Left ventricle myocardium inferior (tissue), 1 donor: ENCODE data around the gene GDF3. TPM values are rescaled to one million over a fixed set of nuclear protein-coding genes. Genes with fewer than 3 reads are reported as not detected.
"Not testable (repeated sequence)": the region's sequence is repeated elsewhere in the genome, so short reads cannot be mapped to it uniquely, and the experiment has no call there.

Experiments
- DNase-seq: peaks from one replicate; pipeline ENCODE4 v3.0.0-alpha.2; 2020
- H3K27ac ChIP-seq: fragments of 200-600 bp; replicated peaks from 2 replicates; pipeline ENCODE4 v1.8.0; 2021
- H3K27me3 ChIP-seq: fragments of 200-600 bp; 2 replicates; pipeline ENCODE4 v1.8.0; 2021; ENCODE audit warnings: low read depth
- H3K36me3 ChIP-seq: fragments of 200-600 bp; 2 replicates; pipeline ENCODE4 v1.8.0; 2021
- H3K4me1 ChIP-seq: fragments of 200-600 bp; 2 replicates; pipeline ENCODE4 v1.8.0; 2021
- H3K4me3 ChIP-seq: fragments of 200-600 bp; 2 replicates; pipeline ENCODE4 v1.8.0; 2021; ENCODE audit warnings: mild to moderate bottlenecking, moderate library complexity
- H3K9me3 ChIP-seq: fragments of 200-600 bp; replicated peaks from 2 replicates; pipeline ENCODE4 v1.8.0; 2021
- intact Hi-C: fragments of 100-400 bp; cut with micrococcal nuclease; formaldehyde crosslinking; loops from one replicate; pipeline ENCODE4 v1.11.0; 2022
- long read RNA-seq: library from polyadenylated mRNA; unstranded; transcript quantifications from one replicate; pipeline ENCODE4 v2.0.0, GENCODE V29; 2021
- total RNA-seq: library from RNA; stranded (reverse); fragmentation: NEBNext Ultra II Directional; extraction: Animal tissue kit (Norgen Biotek cat#: 25700); gene quantifications from one replicate; pipeline ENCODE4 v1.2.1, GENCODE V29; 2021
- TF ChIP-seq, protein P1 (sequence below): fragments of 200-600 bp; IDR thresholded peaks from 2 replicates; pipeline ENCODE4 v1.8.0; 2021; ENCODE audit warnings: antibody characterized with exemption, mild to moderate bottlenecking, borderline replicate concordance
- donor health status: DM: no; HTN: yes; CAD: no; lungs with severe emphysema.

The GDF3 gene
- total RNA-seq, result 0.19 TPM
- long read RNA-seq, result 0 reads

DNA sequence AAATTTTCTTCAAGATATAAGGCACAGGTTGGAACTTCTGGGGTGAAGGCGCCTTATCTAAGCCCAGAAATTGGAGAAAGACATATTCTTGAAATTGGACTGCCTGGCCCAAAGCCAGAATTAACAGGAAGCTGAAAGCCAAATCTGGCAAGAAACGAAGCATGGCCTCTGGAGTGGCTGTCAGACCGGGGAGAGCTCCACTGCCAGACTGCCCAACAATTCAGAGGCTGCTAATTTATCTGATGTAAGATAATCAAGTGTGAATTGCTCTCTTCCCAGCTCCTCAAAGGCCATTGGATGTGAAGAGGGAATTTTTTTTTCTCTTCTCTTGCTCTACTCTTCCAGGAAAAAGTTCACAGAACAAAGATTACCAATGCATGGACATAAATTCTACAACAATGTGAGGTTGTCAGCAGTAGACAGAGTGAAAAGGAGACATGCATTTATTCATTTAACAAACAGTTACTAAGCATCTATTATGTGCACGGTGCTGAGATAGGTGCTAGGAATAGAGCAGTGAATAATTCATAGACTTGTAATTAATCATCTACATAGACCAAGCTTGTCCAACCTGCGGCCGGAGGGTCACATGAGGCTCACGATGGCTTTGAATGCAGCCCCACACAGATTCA is at the start of gene GDF3:
Gene GDF3, minus strand, starts transcription at position 210 of the 632 bp plus-strand sequence. Its CDS starts 47 bp downstream, at position 163.
- DNase-seq, result no peak
- peak within 1 kb of the TSS; percentile 24 for H3K4me3 ChIP-seq

DNA sequence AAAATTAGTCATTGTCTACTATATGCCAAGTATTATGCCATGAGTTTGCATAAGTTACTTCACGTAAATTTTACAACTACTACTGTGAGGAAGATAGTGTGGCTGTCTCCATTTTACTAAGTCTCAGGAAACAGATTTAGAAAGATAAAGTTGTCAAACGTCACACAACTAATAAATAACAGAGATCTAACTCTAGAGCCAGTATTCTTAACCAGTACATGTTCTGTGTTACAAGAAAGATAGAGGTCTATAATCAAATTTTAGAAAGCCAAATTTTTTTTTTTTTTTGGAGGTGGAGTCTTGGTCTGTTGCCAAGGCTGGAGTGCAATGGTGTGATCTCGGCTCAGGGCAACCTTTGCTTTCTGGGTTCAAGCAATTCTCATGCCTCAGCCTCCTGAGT is 37.4 kb upstream of the GDF3 start:
- TF ChIP-seq, protein P1, sequence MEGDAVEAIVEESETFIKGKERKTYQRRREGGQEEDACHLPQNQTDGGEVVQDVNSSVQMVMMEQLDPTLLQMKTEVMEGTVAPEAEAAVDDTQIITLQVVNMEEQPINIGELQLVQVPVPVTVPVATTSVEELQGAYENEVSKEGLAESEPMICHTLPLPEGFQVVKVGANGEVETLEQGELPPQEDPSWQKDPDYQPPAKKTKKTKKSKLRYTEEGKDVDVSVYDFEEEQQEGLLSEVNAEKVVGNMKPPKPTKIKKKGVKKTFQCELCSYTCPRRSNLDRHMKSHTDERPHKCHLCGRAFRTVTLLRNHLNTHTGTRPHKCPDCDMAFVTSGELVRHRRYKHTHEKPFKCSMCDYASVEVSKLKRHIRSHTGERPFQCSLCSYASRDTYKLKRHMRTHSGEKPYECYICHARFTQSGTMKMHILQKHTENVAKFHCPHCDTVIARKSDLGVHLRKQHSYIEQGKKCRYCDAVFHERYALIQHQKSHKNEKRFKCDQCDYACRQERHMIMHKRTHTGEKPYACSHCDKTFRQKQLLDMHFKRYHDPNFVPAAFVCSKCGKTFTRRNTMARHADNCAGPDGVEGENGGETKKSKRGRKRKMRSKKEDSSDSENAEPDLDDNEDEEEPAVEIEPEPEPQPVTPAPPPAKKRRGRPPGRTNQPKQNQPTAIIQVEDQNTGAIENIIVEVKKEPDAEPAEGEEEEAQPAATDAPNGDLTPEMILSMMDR, result no peak
- no peaks in the 10 kb centered on the region for H3K36me3 ChIP-seq
- DNase-seq, result no peak
- H3K4me3 ChIP-seq, result no peak overlapping the region
- H3K4me1 ChIP-seq, result no peaks in the 10 kb centered on the region
- H3K27ac ChIP-seq, result no peak overlapping the region
- intact Hi-C loops, result no loop called here
- H3K27me3 ChIP-seq, result peaks cover 9% of the 10 kb centered on the region
- H3K9me3 ChIP-seq, result no peaks in the 10 kb centered on the region

More for the DNA sequence above, at the start of gene GDF3:
- intact Hi-C loops, result no loop called here
- H3K36me3 ChIP-seq, result no peaks in the 10 kb centered on the region
- peaks cover 22% of the 10 kb centered on the region for H3K27me3 ChIP-seq
- no peaks in the 10 kb centered on the region for H3K9me3 ChIP-seq
- peak within 1 kb of the TSS; percentile 27 for H3K27ac ChIP-seq
- TF ChIP-seq, protein P1, result no peak
- peaks cover 11% of the 10 kb centered on the region for H3K4me1 ChIP-seq

DNA sequence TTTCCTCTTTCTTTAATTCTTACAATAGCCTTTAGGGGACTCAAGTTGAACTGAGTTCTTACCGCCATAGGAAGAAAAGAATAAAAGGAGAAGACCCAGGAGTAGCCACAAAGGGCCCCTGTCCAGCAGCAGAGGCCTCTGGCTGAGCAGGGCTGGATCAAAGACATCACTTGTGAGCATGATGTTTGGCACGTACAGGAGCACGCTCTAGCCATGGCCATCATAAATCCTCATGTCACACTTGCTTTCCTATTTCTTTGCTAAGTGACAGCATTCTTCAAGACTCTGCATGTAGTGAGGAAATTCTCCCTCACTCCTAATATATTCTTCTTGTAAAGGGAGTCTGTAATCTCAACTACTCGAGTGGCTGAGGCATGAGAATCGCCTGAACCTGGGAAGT is 35.9 kb upstream of the GDF3 start:
- TF ChIP-seq, protein P1, result no peak
- peaks cover 14% of the 10 kb centered on the region for H3K27me3 ChIP-seq

DNA sequence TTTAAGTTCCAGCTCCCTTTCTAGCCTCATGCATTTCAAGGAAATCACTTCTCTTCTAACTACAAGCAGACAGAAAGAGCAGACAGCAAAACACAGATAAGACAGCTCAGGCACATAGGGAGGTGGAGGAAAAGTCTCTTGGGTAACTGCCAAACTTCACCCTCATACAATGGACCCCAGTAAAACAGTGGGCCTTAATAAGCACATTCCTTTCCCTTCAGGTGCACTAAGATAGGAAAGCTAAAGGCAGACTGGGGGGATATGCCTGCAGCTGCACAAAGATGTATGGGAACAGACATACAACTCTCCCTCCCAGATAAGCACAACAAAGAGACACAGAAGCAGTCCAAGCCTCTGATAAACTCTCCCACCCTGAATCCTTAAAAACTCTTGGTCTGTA is 35.4 kb upstream of the GDF3 start:
- H3K4me1 ChIP-seq, H3K27ac ChIP-seq, DNase-seq, H3K4me3 ChIP-seq, H3K36me3 ChIP-seq, H3K9me3 ChIP-seq, intact Hi-C loops: not testable (repeated sequence)
- H3K27me3 ChIP-seq, result peaks cover 18% of the 10 kb centered on the region

More for the DNA sequence above, 35.9 kb upstream of the GDF3 start:
- Histone ChIP-seq H3K36me3 (no peaks in the 10 kb centered on the region), H3K9me3 (no peaks in the 10 kb centered on the region), H3K4me1 (no peaks in the 10 kb centered on the region), H3K4me3 (no peak overlapping the region), H3K27ac (no peak overlapping the region)
- intact Hi-C loops, result no loop called here
- DNase-seq, result no peak

DNA sequence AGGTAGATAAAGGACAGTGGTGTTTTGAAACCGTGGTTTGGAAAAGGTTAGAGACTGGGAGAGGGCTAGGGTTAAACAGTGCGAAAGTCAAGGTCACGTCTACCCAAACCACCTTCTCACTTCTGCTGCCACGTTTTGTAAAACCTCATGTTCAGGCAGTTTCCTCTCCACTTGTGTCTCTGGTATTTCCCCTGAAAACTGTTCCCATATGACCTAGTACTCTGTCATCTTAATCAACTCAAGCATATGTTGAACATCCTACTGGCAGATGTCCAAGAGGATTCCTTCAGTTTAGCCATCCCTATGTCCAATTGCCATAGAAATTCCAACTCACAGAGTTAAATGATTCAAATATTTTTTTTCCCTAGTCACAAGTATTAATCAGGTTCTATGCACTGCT is 34.2 kb upstream of the GDF3 start:
- no peak overlapping the region for H3K27ac ChIP-seq
- DNase-seq, result no peak
- no peak overlapping the region for H3K4me3 ChIP-seq
- peaks cover 29% of the 10 kb centered on the region for H3K27me3 ChIP-seq
- H3K9me3 ChIP-seq, result no peaks in the 10 kb centered on the region
- intact Hi-C loops, result no loop called here
- TF ChIP-seq, protein P1, result no peak
- no peaks in the 10 kb centered on the region for H3K36me3 ChIP-seq
- no peaks in the 10 kb centered on the region for H3K4me1 ChIP-seq

DNA sequence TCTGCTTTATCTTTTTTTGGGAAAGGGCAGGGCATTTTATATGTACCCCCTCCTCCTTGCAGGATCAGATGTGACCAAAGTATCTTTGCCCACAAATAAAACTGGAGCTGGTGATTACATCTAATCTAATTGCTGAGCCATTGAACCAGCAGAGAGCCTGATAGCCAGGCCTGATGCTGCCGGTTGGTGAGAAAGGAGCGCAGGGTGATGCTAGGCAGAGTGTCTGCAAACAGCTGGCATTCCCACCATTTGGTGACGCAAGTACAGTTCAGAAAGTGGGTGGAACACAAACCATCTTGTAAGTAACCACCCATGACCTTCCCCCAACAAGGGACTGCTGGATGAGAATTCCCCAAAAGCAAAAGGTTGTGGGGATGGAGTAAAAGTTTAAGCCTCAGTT is 28.4 kb upstream of the GDF3 start:
- no peak for DNase-seq
- no peaks in the 10 kb centered on the region for H3K9me3 ChIP-seq
- peaks cover 82% of the 10 kb centered on the region for H3K27me3 ChIP-seq
- TF ChIP-seq, protein P1, result no peak
- intact Hi-C loops, result no loop called here
- no peaks in the 10 kb centered on the region for H3K36me3 ChIP-seq
- H3K4me3 ChIP-seq, result no peak overlapping the region
- no peaks in the 10 kb centered on the region for H3K4me1 ChIP-seq
- no peak overlapping the region for H3K27ac ChIP-seq
